IPS-NIHi11 (cell line): ENCODE measurements around the gene ALDH16A1.
A peak's percentile ranks its signal among the peaks of the same experiment; 100 is the strongest.

Experiments
- DNase-seq: peaks from one replicate; pipeline ENCODE4 v3.0.0; 2012; ENCODE audit warnings: mixed read lengths, low spot score

Gene ALDH16A1

DNA sequence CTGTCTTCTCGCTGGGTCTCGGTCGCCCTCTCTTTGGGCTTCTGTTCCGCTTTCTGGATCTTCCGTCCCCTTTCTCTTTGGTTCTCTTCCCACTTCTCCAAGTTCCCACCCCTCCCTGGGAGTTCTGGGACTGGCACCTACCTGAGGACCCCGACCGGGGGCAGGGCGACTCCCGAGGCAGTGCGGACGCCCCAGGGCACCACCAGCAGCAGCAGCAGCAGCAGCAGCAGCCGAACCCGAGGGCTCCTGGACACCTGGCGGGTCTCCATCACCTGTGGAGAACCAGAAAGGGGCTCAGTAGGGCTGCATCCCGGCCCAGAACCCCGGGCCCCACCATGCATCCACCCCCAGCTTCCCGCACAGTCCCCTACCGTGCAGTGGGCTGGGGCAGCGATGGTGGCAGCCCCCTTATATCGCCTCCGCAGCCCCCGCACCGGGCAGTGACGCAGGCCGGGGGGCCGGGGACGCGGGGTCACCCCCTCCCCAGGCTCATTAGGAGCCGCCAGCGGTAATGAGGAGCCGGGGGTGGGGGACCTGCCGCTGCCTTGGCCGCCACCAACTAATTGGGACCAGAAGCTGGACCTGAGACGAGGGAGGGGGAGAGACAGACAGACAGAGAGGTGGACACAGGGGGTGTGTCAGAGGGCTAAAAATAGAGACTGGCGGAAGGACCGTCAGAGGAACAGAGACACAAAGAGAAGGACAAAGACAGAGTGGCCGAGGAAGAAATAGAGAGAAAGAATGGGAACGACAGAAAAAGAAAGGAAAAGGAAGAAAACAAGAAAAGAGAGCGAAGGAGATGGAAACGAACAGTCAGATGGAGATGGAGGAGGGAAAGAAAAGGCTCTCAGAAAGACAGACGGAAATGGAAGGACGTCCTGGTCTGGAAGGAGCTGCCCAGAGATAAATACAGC lies 29.7 kb upstream of the ALDH16A1 start, which contains the start of gene PTH2:
TSS of gene PTH2 (minus strand) at position 371 of the 914 bp plus-strand sequence. CDS start at position 269, 102 bp downstream.
- DNase-seq: no peak

DNA sequence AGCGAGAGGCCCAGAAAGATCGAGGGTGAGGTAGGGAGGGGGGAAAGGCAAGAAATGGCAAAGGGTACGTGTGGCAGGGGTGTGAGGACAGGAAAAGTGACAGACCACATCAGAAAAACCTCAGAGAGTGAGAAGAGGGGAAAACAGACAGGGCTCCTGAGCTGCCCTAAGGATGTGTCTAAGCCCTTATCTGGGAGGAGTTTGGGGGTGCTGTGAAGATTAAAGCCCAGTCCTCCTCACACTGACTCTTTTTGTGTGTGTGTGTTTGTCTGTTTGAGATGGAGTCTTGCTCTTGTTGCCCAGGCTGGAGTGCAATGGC lies 29.1 kb upstream of the ALDH16A1 start:
- DNase-seq: no peak

DNA sequence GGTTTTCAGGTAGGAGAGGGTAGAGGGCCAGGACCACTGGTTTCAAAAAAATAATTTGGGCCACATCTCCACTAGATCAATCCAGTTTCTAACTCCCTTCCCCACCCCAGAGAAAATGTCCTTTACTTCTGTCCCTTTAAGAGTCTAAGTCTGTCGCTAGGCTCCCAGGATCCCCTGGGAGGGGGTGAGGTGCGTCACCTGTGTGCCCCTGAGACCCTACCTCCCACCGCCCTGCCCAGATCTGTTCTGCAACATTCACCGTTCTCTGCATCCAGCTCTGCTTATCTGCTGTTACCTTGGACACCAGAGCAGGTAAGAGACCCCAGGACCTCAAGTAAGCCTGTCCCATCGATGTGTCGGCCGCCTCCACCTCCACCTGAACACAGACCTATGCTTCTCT lies 27.8 kb upstream of the ALDH16A1 start, which contains the start of gene GFY:
TSS of gene GFY (plus strand) at position 211 of the 400 bp plus-strand sequence. CDS start 1,043 bp downstream, outside the sequence.
- DNase-seq: no peak

DNA sequence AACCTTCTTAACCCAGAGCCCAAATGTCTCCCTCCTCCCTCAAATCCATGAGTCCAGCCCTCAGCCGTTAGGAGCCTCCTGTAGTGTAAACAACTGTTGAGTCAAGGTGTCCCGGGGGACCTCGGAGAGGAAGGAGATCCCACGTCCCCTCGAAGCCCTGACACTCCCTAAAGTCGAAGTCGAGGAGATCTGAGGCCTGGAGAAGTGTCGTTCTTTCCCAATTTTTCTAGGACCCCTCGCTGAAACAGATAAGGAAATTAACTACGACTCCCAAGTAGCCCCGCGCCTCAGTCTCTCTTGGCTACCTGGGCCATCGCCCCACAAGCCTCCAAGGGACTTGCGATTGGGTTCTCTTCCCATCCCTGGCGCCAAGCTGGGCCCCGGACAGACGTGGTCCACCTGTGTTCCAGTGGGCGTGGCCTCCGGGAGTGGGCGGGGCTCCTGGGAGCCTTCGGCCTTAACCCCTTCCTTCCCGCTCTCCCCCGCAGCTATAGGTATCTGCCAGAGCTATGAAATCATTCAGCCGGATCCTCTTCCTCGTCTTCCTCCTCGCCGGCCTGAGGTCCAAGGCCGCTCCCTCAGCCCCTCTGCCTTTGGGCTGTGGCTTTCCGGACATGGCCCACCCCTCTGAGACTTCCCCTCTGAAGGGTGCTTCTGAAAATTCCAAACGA lies 27.0 kb upstream of the ALDH16A1 start:
- DNase-seq: peak; percentile 73

DNA sequence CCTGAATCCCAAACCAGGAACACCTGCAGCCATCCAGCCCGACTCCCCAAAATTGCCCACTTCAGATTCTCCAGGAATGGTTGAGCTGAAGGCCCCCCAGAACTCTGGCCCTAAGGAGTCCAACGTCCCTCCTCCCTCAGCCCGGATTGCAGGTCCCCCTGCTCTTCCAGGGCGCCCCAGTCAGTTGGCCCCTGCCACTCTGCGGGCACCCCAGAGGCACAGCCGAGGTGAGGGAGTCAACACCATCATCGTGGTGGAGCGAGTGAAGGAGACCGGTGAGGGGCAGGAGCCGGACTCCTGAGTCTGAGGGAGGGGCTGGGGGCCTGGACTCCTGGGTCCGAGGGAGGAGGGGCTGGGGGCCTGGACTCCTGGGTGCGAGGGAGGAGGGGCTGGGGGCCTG lies 25.7 kb upstream of the ALDH16A1 start:
- no peak for DNase-seq

DNA sequence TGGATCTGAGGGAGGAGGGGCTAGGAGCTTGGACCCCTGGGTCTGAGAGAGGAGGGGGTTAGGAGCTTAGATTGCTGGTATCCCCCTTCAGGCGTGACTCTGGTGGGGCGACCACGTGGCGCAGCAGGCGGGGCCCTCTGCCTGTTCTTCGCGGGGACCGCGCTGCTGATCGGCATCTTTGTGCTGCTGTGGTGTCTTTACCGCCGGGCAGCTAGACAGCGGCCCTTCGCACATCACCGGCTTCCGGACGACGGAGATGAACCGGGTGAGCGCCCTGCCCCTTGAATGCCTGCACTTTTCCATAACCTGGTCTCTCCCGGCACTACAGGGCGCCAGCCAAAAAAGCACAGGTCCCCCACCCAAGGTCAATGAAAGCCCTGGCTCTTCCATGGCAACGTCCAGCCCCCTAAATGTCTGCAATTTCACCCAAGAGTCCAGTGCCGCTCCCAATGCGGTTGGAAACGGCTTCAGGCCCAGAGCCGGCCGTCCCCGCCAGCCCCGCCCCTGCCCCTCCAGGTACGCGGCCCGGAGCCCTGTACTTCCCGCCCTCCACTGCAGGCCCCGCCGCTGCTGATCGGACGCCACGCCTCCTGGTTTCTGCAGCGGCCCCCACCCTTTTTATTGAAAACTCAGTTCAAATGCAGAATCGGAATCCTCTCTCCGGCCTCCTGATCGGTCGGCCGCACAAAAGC lies 25.0 kb upstream of the ALDH16A1 start:
- peak; percentile 71 for DNase-seq

DNA sequence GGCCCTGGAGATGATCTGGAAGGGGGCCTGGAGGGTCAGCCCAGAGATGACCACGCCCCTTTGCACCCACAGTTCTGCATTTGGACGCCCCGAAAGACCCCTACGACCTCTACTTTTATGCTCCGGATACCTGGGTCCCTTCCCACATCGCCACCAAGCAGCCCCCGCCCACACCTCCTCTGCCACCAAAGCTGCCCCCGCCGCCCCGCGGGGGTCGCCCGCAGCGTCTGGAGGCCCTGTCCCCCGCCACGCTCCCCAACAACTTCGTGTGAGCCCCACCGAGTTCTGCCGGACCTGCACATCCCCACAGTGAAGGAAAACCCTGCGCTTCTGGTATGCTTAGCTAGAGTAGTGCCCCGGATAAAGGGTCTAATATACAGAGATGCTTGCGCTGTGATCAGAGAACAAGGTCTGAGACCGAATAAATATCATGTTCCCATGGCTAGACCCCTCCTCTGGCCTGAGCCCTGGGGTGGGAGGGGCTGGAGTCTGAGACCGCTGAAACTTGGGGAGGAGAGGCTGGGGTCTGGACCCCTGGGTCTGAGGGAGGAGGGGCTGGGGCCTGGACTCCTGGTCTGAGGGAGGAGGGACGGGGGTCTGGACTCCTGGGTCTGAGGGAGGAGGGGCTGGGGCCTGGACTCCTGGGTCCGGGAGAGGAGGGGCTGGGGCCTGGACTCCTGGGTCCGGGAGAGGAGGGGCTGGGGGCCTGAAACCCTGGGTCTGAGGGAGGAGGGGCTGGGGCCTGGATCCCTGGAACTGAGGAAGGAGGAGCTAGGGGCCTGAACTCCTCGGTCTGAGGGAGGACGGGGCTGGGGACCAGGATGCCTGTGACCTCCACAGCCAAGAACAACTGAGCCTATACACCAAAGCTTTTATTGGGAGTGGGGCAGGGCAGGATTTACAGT lies 24.2 kb upstream of the ALDH16A1 start:
- DNase-seq: no peak

DNA sequence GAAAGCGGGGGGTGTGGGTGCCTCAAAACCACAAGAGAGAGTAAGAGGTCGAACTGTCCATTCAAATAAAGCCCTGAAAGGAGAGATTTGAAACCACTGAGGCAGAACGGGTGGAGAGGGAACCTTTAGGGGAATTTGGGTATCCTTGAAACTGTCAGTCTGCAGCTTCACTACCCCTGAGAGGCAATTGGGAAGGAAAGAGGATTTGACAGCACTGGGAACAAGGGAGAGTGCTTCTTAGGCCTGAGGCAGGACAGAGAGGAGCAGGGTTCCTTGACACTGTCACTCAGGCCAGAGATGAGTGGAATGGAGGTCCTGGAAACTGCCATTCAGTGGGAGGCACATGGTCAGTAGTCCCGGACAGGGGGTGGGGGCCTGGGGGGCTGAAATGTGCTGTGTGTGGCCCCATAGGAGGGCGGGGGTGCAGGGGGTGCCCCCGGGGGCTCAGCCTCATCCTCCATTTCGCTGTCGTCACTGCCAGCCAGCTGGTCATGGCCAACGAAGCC lies 22.8 kb upstream of the ALDH16A1 start:
- no peak for DNase-seq

DNA sequence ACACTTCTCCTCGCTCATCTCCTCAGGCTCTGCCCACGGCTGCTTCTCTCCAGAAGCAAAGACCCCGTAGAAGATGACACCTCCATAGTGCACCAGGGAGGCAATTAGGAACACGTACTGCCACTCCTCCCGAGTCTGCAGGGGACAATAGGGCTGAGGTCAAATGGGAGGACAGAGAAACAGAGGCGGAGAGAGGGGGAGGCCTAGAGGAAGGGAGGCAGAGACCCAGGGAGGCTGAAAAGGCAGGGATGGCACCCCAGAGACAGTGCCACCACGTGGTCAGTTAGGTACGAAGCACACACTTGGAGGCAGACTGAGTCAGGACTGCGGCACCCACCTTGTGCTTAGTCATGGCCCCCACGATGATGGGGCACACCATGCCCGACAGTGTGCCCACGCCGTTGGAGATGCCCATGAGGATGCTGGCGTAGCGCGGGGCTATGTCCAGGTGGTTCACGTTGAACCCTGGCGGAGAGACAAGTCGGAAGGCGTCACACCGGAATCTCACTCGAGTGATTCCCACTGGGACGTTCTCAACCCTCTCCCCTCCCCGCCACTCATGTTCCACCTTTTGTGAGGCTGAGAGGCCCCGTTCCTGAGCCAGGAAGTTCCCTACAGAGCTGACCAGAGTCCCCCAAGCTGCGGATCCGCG lies 22.2 kb upstream of the ALDH16A1 start:
- DNase-seq: no peak

DNA sequence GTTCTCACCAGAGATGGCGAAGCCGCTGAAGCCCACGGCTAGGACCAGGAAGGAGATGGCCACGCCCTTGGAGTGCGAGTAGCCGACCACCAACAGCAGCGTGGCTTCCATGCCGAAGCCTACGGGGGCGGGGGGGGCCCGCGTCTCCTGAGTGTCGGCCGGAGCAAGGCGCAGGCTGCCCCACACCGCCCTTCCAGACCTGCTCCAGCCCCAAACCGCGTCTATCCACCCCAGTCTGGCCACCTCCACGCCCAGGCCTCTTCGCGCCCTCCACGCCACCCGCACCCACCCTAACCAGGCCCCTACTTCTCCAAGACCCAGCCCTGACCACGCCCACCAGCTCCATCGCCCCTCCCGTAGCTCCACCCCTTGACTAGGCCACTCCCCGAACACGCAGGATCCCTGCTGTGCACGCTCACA lies 21.7 kb upstream of the ALDH16A1 start:
- no peak for DNase-seq

DNA sequence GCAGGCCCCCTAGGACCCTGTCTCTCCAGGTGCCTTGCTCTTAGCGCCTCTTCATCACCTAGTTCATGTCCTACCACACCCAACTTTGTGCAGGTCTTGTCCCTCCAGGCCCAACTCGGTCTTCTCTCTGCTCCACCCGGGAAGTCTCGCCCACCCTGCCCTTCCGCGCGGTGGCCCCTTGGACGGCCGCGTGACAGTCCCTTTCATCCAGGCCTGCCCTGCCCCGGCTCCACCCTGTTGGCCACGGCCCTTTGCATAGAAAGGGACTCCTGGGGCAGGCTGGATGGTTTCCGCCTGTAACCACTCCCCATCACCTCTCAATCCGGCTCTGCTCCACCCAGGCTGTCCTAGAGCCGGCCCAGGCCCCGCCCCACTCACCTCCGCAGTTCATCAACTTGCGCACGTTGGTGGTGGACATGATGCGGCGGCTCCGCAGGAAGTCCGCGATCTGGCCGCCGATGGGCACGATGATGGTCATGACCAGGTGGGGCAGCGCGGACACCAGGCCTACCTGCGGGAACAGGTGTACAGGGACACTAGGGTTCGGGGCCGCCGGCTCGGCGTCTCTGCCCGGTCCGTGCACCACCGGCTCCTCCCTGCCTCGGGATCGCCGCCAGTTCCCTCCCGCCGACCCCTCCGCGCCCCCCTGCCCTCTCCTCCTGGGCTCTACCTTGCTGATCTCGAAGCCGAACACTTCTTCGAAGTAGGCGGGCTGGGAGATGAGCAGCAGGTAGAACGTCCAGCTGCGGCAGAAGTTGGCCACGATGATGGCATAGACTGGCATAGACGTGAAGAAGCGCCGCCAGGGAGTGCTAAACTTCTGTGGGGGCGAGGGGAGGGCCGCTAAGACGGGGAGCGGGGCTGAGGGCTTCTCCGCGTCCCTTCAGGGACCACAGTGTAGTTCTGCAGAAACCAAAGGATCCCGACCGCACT lies 20.6 kb upstream of the ALDH16A1 start:
- DNase-seq: peak; percentile 54

DNA sequence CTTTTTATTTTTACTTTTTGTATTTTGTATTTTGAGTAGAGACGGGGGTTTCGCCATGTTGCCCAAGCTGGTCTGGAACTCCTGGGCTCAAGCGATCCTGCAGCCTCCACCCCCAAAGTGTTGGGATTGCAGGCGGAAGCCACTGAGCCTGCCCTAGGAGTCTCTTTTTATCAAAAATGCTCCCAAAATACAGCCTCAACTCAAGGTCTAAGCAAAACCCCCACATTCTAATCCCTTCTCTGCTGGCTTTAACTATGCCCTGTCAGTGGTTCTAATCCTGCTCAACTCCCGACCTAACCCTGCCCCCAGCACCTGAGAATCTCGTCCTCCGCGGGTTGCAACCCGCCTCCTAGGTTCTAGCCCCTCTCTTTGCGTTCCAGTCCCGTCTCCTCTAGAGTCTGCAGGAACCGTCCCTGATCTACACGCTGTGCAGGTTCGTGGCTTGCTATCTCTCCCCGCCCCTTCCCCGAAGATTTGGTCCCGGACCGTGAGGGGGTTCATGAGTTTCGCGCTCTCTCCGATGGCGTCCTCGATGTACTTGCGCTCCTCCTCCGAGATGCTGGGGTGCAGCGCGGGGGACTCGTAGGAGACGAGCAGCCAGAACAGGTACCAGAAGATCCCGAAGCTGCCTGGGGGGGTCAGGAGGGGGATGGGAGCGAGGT lies 19.7 kb upstream of the ALDH16A1 start:
- DNase-seq: no peak

DNA sequence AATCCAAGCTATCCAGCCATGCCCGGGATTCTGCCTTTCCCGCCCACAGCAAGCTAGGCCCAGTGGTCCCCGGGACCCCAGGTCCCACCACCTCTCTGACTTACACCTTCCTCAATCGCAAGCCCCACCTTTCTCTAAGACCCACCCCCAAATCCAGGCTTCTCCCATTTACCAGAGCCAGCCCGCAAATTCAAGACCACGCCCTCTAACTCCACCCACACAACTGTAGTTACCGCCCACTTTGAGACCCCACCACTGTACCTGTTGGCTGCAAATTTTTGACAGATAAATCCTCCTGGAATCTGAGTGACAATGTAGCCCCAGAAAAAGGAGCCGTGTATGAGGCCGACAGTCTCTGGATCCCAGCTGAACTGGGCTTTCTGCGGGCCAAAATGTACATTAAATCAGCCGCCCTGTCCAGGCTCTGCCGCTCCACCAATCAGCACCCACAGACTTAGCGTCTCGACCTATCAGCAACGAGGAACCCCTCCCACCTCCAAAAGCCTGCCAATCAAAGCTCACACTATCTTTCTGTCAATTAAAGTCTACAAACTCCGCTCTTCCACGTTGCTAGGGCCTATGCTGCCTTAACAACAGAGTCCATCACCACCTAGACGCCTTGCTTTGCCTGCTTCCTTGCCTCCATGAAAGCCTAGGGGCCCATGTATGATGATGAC lies 18.0 kb upstream of the ALDH16A1 start:
- no peak for DNase-seq

DNA sequence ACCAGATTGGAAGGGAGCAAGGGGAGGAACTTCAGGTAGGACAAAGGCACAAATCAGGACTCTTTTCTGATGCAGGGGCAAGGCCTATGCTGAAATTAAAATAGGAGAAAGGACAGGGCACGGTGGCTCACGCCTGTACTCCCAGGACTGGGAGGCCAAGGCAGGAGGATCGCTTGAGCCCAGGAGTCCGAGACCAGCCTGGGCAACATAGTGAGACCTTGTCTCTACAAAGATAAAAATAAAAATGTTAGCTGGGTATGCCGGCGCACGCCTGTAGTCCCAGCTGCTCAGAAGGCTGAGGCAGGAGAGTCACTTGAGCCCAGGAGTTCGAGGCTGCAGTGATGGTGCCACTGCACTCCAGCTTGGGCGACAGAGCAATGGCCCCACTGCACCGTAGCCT lies 17.4 kb upstream of the ALDH16A1 start:
- no peak for DNase-seq

DNA sequence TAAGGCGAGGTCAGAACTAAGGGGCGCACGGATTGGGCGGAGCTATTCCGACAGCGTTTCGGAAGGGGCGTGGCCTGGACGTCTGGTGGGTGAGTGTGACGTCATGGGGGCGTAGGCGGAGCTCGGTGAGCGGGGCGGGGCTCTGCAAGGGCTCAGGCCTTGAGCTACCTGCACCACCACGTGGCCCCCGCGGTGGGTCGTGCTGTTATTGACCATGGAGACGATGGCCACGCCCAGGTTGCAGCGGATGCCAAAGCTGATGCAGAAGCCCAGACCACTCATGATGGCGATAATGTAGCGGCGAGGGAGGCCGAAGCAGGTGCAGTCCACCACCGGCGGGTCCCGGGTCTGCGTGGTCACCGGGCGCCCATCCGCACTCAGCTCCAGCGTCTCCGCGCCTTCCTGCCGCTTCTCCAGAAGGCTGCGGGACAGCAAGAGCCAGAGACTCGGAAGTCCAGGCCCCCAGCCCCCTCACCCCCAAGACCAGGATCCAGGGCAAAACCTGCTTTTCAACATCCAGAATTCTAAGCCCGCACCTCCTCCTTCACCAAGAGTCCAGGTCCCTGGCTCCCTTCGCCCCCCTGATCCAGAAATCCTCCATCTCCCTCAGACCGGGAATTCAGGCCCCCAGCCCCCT lies 16.5 kb upstream of the ALDH16A1 start:
- DNase-seq: peak; percentile 74

DNA sequence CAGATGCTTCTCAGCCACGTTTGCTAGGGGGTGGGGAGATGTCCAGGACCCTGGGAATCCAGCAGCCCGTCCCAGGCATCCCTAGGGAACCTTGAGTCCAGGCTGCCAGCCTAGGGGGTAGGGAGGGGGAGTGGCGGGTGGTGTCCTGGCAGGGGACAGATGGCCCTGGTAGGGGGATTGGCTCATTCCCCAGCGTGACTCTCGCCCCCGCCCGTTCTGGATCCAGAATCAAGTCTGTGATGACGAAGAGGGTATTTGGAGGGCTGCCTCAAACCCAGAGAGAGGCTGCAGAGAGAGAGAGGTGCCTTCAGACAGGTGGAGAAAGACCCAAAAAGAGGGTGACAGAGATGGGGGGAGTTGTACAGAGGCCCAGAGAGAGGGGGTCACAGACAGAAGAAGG lies 15.8 kb upstream of the ALDH16A1 start:
- DNase-seq: no peak

DNA sequence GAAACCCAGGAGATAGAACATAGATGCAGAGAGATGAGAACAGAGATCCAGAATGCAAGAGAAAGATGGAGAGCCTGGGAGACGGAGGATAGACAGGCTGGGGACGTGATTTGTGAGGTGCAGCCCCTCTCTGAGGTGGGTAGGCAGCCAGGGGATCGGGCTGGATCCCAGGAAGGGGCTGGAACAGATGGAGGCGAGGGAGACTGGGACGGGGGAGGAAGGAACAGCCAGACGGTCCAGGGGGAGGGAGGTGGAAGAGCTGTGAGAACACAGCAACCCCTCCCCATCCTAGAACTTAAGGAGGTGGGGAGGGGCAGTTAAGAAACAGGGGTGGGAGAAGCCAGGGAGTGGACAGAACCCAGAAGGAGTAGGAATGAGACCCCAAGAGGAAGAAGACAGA lies 14.8 kb upstream of the ALDH16A1 start:
- DNase-seq: no peak

DNA sequence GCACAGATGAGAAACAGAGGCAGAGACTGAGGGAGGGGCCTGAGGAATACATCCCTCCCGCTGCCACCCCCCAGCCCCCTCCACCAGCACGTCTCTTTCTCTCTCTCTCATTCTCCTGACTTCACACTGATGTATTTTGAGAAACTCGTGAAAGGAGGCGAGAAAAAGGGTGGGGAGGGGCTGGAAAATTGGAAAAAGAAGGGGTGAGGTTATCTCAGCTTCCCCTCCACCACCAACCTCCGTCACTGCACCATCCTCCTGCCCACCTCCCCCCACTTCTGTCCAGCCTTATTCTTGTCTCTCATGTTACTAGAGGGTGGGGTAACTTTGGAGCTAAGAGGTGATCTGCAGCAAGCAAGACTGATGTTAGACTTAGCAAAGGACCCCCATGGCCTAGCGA lies 13.2 kb upstream of the ALDH16A1 start:
- no peak for DNase-seq
